Parathyroid adenoma (tissue), 2 donors: ENCODE measurements around the gene DNMBP.

Experiments used
- H2AFZ ChIP-seq: fragments of 300-600 bp; sonication (generic); one replicate; pipeline ENCODE4 v1.7.0; 2017; ENCODE audit warnings: antibody characterized with exemption, mild to moderate bottlenecking
- H3K27ac ChIP-seq: fragments of 300-600 bp; sonication (generic); one replicate; pipeline ENCODE4 v1.7.0; 2017
- H3K27me3 ChIP-seq: fragments of 300-600 bp; sonication (generic); one replicate; pipeline ENCODE4 v1.7.0; 2017; ENCODE audit warnings: low read length; ENCODE audit not compliant: control insufficient read depth, insufficient read depth
- H3K36me3 ChIP-seq: fragments of 300-600 bp; sonication (generic); one replicate; pipeline ENCODE4 v1.7.0; 2017; ENCODE audit warnings: low read length; ENCODE audit not compliant: control insufficient read depth, insufficient read depth
- H3K4me1 ChIP-seq: fragments of 300-600 bp; sonication (generic); one replicate; pipeline ENCODE4 v1.7.0; 2017; ENCODE audit warnings: control low read depth
- H3K4me2 ChIP-seq: fragments of 300-600 bp; sonication (generic); one replicate; pipeline ENCODE4 v1.7.0; 2017; ENCODE audit warnings: low read length
- H3K4me3 ChIP-seq: fragments of 300-600 bp; sonication (generic); one replicate; pipeline ENCODE4 v1.7.0; 2017; ENCODE audit warnings: low read depth, low read length
- H3K79me2 ChIP-seq: fragments of 300-600 bp; sonication (generic); one replicate; pipeline ENCODE4 v1.7.0; 2017; ENCODE audit warnings: control low read depth
- H3K9ac ChIP-seq: fragments of 300-600 bp; sonication (generic); one replicate; pipeline ENCODE4 v1.7.0; 2017; ENCODE audit warnings: mild to moderate bottlenecking
- H3K9me3 ChIP-seq: fragments of 300-600 bp; sonication (generic); one replicate; pipeline ENCODE4 v1.7.0; 2017; ENCODE audit warnings: low read length; ENCODE audit not compliant: control insufficient read depth
- CTCF ChIP-seq: fragments of 300-600 bp; sonication (generic); IDR thresholded peaks from one replicate; pipeline ENCODE4 v1.7.0; 2017; ENCODE audit warnings: antibody characterized with exemption, mild to moderate bottlenecking
- donor health status: primary hyperparathyroidism.

DNMBP gene

GRCh38 chr10:99859585-99859984 lies 150.2 kb downstream of the DNMBP start:
- Histone ChIP-seq H3K4me1 (peaks cover 16% of the 10 kb centered on the region), H3K27me3 (no peaks in the 10 kb centered on the region)

GRCh38 chr10:99858849-99859248 lies 150.9 kb downstream of the DNMBP start:
- Histone ChIP-seq H3K4me3 (no peak overlapping the region), H3K4me2 (no peak overlapping the region), H3K36me3 (no peaks in the 10 kb centered on the region), H3K79me2 (no peaks in the 10 kb centered on the region), H3K9ac (no peak overlapping the region), H3K9me3 (no peaks in the 10 kb centered on the region), H3K4me1 (peaks cover 18% of the 10 kb centered on the region), H3K27me3 (no peaks in the 10 kb centered on the region), H2AFZ (peak overlapping the region; percentile 67), H3K27ac (peak overlapping the region; percentile 26)
- TF ChIP-seq CTCF = no peak

More at GRCh38 chr10:99859585-99859984, 150.2 kb downstream of the DNMBP start:
- no peak overlapping the region for H3K9ac ChIP-seq
- peak overlapping the region; percentile 67 for H2AFZ ChIP-seq
- H3K4me2 ChIP-seq = no peak overlapping the region
- H3K27ac ChIP-seq = peak overlapping the region; percentile 26
- no peaks in the 10 kb centered on the region for H3K9me3 ChIP-seq
- no peaks in the 10 kb centered on the region for H3K79me2 ChIP-seq
- peak; percentile 50 for TF ChIP-seq CTCF
- H3K4me3 ChIP-seq = no peak overlapping the region
- no peaks in the 10 kb centered on the region for H3K36me3 ChIP-seq

- H3K27me3 ChIP-seq = no peaks in the 10 kb centered on the region
- H3K4me3 ChIP-seq = no peak overlapping the region
- TF ChIP-seq CTCF = no peak
- peaks cover 27% of the 10 kb centered on the region for H3K4me1 ChIP-seq
- no peak overlapping the region for H2AFZ ChIP-seq
- no peak overlapping the region for H3K27ac ChIP-seq
- H3K79me2 ChIP-seq = no peaks in the 10 kb centered on the region
- no peaks in the 10 kb centered on the region for H3K9me3 ChIP-seq
- H3K4me2 ChIP-seq = no peak overlapping the region
- no peaks in the 10 kb centered on the region for H3K36me3 ChIP-seq
- no peak overlapping the region for H3K9ac ChIP-seq
Observed at GRCh38 chr10:99855479-99856071, 154.2 kb downstream of the DNMBP start.

- Histone ChIP-seq H3K4me2 (no peak overlapping the region), H3K9me3 (no peaks in the 10 kb centered on the region), H3K4me1 (peaks cover 27% of the 10 kb centered on the region), H3K27ac (peak overlapping the region; percentile 11), H3K79me2 (no peaks in the 10 kb centered on the region), H3K9ac (no peak overlapping the region), H3K4me3 (no peak overlapping the region), H3K27me3 (no peaks in the 10 kb centered on the region), H3K36me3 (no peaks in the 10 kb centered on the region), H2AFZ (peak overlapping the region; percentile 40)
- peak; percentile 73 for TF ChIP-seq CTCF
Observed at GRCh38 chr10:99854860-99855259, 154.9 kb downstream of the DNMBP start.

GRCh38 chr10:99853655-99854054 lies 156.1 kb downstream of the DNMBP start:
- Histone ChIP-seq H3K27me3 (no peaks in the 10 kb centered on the region), H3K9ac (no peak overlapping the region), H3K4me3 (no peak overlapping the region), H3K27ac (peak overlapping the region; percentile 24), H3K4me1 (peaks cover 17% of the 10 kb centered on the region), H3K4me2 (no peak overlapping the region), H3K79me2 (no peaks in the 10 kb centered on the region), H3K36me3 (no peaks in the 10 kb centered on the region), H2AFZ (peak overlapping the region; percentile 57), H3K9me3 (no peaks in the 10 kb centered on the region)
- no peak for TF ChIP-seq CTCF
